Germinal center (tissue), 1 donor: ENCODE data around the gene CCZ1.
"Not testable (repeated sequence)": the region's sequence is repeated elsewhere in the genome, so short reads cannot be mapped to it uniquely, and the experiment has no call there.

ENCODE experiments used
- DNase-seq: peaks from one replicate; pipeline ENCODE4 v3.0.0; 2012; ENCODE audit warnings: mixed read lengths, low spot score

Gene CCZ1

GRCh38 chr7:5898480-5899224, at the start of gene CCZ1:
Gene CCZ1, plus strand, starts transcription at chr7:5898733. Its CDS starts 67 bp downstream, at chr7:5898800.
- DNase-seq, result peak; percentile 29

- DNase-seq, result no peak
Observed at GRCh38 chr7:5850944-5851343, 47.6 kb upstream of the CCZ1 start.

- no peak for DNase-seq
Observed at GRCh38 chr7:5854738-5855137, 43.8 kb upstream of the CCZ1 start.

GRCh38 chr7:5857041-5857575, 41.4 kb upstream of the CCZ1 start:
- DNase-seq, result not testable (repeated sequence)

GRCh38 chr7:5858494-5858893, 40.0 kb upstream of the CCZ1 start:
- not testable (repeated sequence) for DNase-seq

- not testable (repeated sequence) for DNase-seq
Observed at GRCh38 chr7:5861281-5861680, 37.3 kb upstream of the CCZ1 start.

GRCh38 chr7:5862753-5863366, 35.7 kb upstream of the CCZ1 start:
- not testable (repeated sequence) for DNase-seq

GRCh38 chr7:5865279-5865931, 33.1 kb upstream of the CCZ1 start:
- not testable (repeated sequence) for DNase-seq

GRCh38 chr7:5867060-5867459, 31.5 kb upstream of the CCZ1 start:
- no peak for DNase-seq

- not testable (repeated sequence) for DNase-seq
Observed at GRCh38 chr7:5868928-5869341, 29.6 kb upstream of the CCZ1 start.

GRCh38 chr7:5869691-5870090, 28.8 kb upstream of the CCZ1 start:
- DNase-seq, result no peak

GRCh38 chr7:5870311-5870710, 28.2 kb upstream of the CCZ1 start:
- DNase-seq, result no peak

GRCh38 chr7:5872326-5872725, 26.2 kb upstream of the CCZ1 start:
- DNase-seq, result no peak

GRCh38 chr7:5879591-5879990, 18.9 kb upstream of the CCZ1 start:
- not testable (repeated sequence) for DNase-seq

GRCh38 chr7:5880106-5880505, 18.4 kb upstream of the CCZ1 start:
- not testable (repeated sequence) for DNase-seq

GRCh38 chr7:5884431-5884830, 14.1 kb upstream of the CCZ1 start:
- not testable (repeated sequence) for DNase-seq

GRCh38 chr7:5888021-5888420, 10.5 kb upstream of the CCZ1 start:
- DNase-seq, result not testable (repeated sequence)

- DNase-seq, result not testable (repeated sequence)
Observed at GRCh38 chr7:5890244-5890643, 8.3 kb upstream of the CCZ1 start.

GRCh38 chr7:5892498-5892897, 6.0 kb upstream of the CCZ1 start:
- no peak for DNase-seq

GRCh38 chr7:5897369-5897919, 1.1 kb upstream of the CCZ1 start:
- not testable (repeated sequence) for DNase-seq

GRCh38 chr7:5903002-5903401, 4.5 kb downstream of the CCZ1 start:
- DNase-seq, result not testable (repeated sequence)

- not testable (repeated sequence) for DNase-seq
Observed at GRCh38 chr7:5904726-5905125, 6.2 kb downstream of the CCZ1 start.
